GM12892 (cell line): ENCODE measurements around the gene ANK2.

Experiments
- POLR2A ChIP-seq: IDR thresholded peaks from 2 replicates; pipeline ENCODE4 v1.6.1; 2011; ENCODE audit warnings: low read depth, low read length, control low read depth
- POLR2AphosphoS5 ChIP-seq: IDR thresholded peaks from 2 replicates; pipeline ENCODE4 v1.6.1; 2011; ENCODE audit warnings: low read depth, low read length, control low read depth
- TAF1 ChIP-seq: IDR thresholded peaks from 2 replicates; pipeline ENCODE4 v1.6.1; 2011; ENCODE audit warnings: low read depth, mild to moderate bottlenecking, control low read depth, low read length, borderline replicate concordance

GRCh38 chr4:113103556-113103955 is 54.1 kb downstream of the ANK2 start:
- no peak for TF ChIP-seq POLR2A
- no peak for TF ChIP-seq POLR2AphosphoS5
- no peak for TF ChIP-seq TAF1
